HG03064 (cell line): ENCODE measurements around the gene ADAD2.

Experiments
- ATAC-seq: cut with Tn5 transposase; IDR thresholded peaks from one replicate; pipeline ENCODE4 v1.9.1; 2021; ENCODE audit warnings: low read depth; ENCODE audit not compliant: unreplicated experiment

ADAD2 gene

GRCh38 chr16:84244728-84245127, 53.8 kb downstream of the ADAD2 start:
- no peak for ATAC-seq

DNA sequence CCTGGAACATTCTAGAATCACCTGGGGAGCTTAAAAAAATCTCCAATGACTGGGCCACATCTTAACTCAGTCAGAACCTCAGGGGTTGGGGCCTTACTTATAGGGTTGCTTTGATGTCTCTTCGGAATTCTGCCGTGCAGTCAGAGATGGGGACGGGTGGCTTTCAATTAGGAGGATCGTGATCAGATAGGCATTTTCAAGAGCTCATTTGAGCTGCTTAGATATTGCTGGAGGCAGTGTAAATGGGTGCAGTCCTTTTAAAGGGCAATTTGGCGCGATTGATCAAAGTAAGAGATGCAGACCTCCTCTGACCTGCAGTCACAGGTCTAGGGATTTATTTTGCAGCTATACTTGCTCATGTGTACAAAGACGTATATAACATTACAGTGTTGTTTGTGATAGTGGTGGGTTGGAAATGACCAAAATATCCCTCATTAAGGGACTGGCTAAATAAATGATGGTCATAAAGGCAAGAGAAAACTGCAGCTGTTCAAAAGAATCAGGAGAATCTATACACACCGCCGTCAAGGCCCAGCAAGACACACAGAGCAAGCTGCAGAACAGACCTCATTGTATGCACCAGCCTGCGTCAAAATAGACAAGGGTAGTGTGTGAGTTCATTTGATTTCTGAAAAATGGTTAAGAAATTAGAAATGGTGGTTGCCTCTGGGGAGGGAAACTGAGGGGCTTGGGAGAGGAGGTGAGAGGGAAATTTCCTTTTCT, 55.2 kb downstream of the ADAD2 start:
- no peak for ATAC-seq

DNA sequence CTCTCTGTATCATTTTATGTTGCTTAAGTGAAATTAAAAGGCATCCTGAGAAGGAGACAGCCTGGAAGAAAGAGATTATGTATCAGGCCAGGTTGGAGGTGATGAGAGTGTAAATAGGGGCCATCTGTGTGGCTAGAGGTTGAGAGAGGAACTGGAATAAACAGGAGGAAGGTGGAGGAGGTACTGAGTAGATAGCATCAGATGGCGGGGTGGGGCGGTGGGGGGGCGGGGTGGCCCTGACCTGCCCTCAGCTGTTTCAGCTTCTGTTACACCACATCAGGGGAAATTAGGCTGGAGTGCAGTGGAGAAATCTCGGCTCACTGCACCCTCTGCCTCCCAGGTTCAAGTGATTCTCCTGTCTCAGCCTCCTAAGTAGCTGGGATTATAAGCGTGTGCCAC, 55.7 kb downstream of the ADAD2 start:
- no peak for ATAC-seq
